GM03348 (cell line): ENCODE results near the gene NSUN4.
"Not testable (repeated sequence)": the region's sequence is repeated elsewhere in the genome, so short reads cannot be mapped to it uniquely, and the experiment has no call there.

Experiments used
- DNase-seq: peaks from one replicate; pipeline ENCODE4 v3.0.0; 2012; ENCODE audit warnings: low spot score

NSUN4 gene

GRCh38 chr1:46340404-46341221 is at the start of gene NSUN4:
Gene NSUN4, plus strand, starts transcription at chr1:46340807. Its CDS starts 20 bp downstream, at chr1:46340827.
- DNase-seq, result peak; percentile 95

GRCh38 chr1:46295306-46295705 is 45.3 kb upstream of the NSUN4 start:
- DNase-seq, result no peak

- DNase-seq, result no peak
Observed at GRCh38 chr1:46298387-46298786, 42.2 kb upstream of the NSUN4 start.

GRCh38 chr1:46300673-46301405 is 39.8 kb upstream of the NSUN4 start:
- peak; percentile 25 for DNase-seq

- DNase-seq, result peak; percentile 47
Observed at GRCh38 chr1:46301406-46301807, 39.2 kb upstream of the NSUN4 start.

GRCh38 chr1:46301808-46302640 is 38.6 kb upstream of the NSUN4 start:
- DNase-seq, result peak; percentile 75

- peak; percentile 56 for DNase-seq
Observed at GRCh38 chr1:46302641-46303037, 38.0 kb upstream of the NSUN4 start.

- DNase-seq, result peak; percentile 95
Observed at GRCh38 chr1:46303038-46303871, 37.4 kb upstream of the NSUN4 start, which contains the start of the genes LRRC41 and UQCRH. Gene LRRC41, minus strand, starts transcription at chr1:46303616. Its CDS starts 294 bp downstream, at chr1:46303322. Gene UQCRH, plus strand, starts transcription at chr1:46303698. Its CDS starts 69 bp downstream, at chr1:46303767.

GRCh38 chr1:46303872-46304326 is 36.7 kb upstream of the NSUN4 start:
- DNase-seq, result peak; percentile 27

- no peak for DNase-seq
Observed at GRCh38 chr1:46306159-46306530, 34.5 kb upstream of the NSUN4 start.

- no peak for DNase-seq
Observed at GRCh38 chr1:46309401-46310159, 31.0 kb upstream of the NSUN4 start.

GRCh38 chr1:46310321-46310720 is 30.3 kb upstream of the NSUN4 start:
- no peak for DNase-seq

- DNase-seq, result peak; percentile 40
Observed at GRCh38 chr1:46315669-46316403, 24.8 kb upstream of the NSUN4 start.

- DNase-seq, result no peak
Observed at GRCh38 chr1:46317323-46317722, 23.3 kb upstream of the NSUN4 start.

GRCh38 chr1:46319301-46319700 is 21.3 kb upstream of the NSUN4 start:
- DNase-seq, result not testable (repeated sequence)

- not testable (repeated sequence) for DNase-seq
Observed at GRCh38 chr1:46319960-46320914, 20.4 kb upstream of the NSUN4 start.

GRCh38 chr1:46322191-46322590 is 18.4 kb upstream of the NSUN4 start:
- not testable (repeated sequence) for DNase-seq

GRCh38 chr1:46325285-46326076 is 15.1 kb upstream of the NSUN4 start:
- not testable (repeated sequence) for DNase-seq
